Stimulated activated CD8-positive, alpha-beta memory T cell treated with anti-CD3 and anti-CD28 coated beads, Interleukin-7, amount 100 ng/mL, for 1 hour (primary cell): ENCODE data around the gene NTMT2.
"Not testable (repeated sequence)": the region's sequence is repeated elsewhere in the genome, so short reads cannot be mapped to it uniquely, and the experiment has no call there.

ENCODE experiments used
- DNase-seq, 2 donors: peaks; one replicate each; pipeline ENCODE4 v3.0.0-alpha.2; 2020; ENCODE audit warnings: low read depth in 2 of 2

Gene NTMT2

GRCh38 chr1:170156594-170156993 lies 10.8 kb downstream of the NTMT2 start:
- DNase-seq = no peak

GRCh38 chr1:170157820-170158219 lies 12.1 kb downstream of the NTMT2 start:
- DNase-seq = no peak

GRCh38 chr1:170162459-170163246 lies 16.9 kb downstream of the NTMT2 start:
- DNase-seq = no peak

DNA sequence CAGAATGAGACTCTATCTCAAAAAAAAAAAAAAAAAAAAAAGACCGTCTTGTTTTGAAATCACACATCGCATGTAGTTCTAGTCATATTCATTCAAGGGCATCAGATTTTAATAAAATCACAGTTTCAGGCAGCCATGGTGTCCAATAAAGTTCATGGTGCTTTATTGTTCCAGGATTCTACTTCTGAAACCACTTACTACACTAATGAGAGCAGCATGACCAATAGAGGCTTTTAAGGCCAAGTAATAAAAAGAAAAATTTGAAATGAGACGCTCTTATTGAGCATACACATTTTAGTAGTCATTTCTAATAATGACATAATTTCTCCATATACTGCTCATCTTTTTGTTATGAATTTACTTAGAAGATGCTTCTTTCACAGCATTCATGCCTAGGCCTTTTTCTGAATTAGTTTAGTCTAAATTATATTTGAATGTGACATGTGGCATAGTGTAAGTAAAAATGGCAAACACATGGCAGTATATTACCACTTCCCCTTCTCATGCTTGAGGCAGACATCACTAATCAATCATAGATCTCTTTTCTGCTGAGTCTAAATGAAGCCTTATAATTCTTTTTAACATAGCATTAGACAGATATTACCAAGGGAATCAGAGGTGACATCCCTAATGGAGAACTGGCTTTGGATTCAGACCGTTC lies 18.5 kb downstream of the NTMT2 start:
- DNase-seq = no peak

DNA sequence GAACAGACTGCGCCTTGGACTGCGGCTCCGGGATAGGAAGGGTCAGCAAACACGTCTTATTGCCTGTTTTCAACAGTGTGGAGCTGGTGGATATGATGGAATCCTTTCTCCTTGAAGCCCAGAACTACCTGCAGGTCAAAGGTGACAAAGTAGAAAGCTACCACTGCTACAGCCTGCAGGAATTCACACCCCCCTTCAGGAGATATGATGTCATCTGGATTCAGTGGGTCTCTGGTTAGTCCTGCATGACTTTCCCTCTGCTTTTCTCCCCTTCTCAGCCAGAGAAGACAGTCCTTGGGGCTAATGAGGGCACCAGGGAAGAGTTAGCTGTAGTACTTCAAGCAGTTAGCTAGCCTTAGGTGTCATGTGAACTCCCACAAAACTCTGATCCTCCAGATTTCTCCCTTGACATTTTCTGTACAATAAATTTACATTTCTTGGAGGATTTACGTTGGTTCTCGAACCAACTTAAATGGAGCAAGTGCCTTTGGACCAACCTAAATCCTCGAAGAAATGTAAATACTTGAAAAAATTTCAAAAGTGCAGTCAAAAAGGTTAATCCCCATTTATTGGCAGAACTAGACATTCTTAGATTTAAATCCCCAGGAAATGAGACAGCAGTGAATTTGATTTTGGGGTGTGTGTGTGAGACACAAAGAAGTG lies 20.9 kb downstream of the NTMT2 start:
- DNase-seq = no peak

GRCh38 chr1:170168265-170168664 lies 22.5 kb downstream of the NTMT2 start:
- DNase-seq = no peak

GRCh38 chr1:170170513-170170912 lies 24.8 kb downstream of the NTMT2 start:
- DNase-seq = not testable (repeated sequence)

DNA sequence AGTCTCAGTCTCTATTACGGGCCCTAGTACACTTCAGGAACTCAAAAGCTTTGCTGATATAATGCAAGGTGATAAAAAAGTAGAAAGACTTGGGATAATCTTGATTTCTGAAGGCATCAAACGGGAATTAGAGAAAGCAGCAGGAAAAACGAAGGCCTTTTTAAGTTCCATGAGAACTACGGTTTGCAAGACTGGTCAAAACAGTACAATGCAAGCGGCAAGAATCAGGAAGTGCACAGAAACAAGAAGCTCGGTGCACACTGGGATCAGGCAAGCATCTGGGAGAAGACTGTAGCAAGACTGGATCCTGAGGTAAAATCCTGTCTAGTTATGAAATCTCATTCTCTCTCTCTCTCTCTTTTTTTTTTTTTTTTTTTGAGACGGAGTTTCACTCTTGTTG lies 28.6 kb downstream of the NTMT2 start:
- no peak for DNase-seq

- DNase-seq = no peak
Observed at GRCh38 chr1:170175041-170175440, 29.3 kb downstream of the NTMT2 start.

- no peak for DNase-seq
Observed at GRCh38 chr1:170175484-170175883, 29.7 kb downstream of the NTMT2 start.

DNA sequence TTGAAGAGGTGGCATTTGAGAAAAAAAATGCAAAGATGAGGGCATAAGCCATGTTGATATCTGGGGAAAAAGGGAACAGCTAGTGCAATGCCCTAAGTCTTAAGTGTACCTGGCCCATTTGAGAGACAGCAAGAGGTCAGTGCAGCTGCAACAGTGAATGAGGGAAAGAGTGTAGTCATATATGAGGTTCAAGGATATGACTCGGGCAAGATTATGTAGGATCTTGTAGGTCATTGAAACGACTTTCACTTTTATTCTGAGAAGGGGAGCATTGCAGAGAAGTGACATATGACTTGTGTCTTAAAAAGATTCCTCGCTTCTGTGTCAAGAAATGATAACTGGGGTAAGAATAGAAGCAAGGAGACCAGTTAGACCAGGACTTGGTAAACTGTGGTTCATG lies 31.0 kb downstream of the NTMT2 start:
- DNase-seq = no peak

GRCh38 chr1:170182442-170182841 lies 36.7 kb downstream of the NTMT2 start:
- no peak for DNase-seq

DNA sequence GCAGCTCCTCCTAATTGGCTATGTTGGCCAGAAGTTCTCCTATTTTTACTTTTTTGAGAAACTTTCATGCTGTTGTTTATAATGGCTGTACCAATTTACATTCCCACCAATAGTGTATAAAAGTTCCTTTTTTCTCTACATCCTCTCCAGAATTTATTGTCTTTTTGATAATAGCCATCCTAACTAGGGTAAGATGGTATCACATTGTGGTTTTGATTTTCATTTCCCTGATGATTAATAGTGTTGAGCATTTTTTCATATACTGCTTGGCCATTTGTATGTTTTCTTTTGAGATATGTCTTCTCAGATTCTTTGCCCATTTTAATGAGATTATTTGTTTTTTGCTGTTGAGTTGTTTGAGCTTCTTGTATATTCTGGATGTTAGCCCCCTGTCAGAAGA lies 46.8 kb downstream of the NTMT2 start:
- no peak for DNase-seq

GRCh38 chr1:170194451-170194850 lies 48.7 kb downstream of the NTMT2 start:
- DNase-seq = no peak

DNA sequence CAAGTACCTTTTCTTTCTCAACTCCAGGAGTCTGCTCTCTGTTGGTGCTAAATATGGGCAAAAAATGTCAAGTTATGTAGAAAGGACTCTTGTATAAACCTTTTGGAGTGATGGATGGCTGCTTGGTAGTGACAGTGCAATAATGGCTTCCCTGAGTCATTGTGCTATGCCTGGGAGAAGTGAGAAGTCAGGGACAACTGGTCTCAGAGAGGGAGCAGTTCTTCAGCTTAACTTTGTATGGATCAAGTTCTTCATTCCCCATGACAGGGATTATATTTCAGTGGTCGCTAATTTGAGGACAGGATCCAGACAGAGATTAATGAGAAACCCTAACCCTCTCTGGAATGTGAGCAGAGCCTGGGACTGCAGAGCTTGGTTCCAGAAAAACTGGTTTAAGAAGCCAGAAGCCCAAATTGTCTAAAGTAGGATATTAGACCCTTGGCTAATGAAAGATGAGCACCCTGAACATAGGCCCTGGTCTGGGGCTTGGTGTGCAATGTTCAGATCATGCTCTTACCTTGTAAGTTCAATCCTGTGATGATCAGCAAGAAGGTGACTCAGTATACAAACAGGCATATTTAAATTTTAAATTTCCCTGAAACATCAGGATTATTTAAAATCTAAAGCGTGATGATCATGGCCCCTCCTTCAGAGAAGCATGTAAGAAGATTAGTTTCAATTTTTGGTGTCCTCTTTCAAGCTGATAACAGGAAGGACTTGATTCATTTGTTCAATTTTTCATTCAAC lies 50.9 kb downstream of the NTMT2 start:
- no peak for DNase-seq

DNA sequence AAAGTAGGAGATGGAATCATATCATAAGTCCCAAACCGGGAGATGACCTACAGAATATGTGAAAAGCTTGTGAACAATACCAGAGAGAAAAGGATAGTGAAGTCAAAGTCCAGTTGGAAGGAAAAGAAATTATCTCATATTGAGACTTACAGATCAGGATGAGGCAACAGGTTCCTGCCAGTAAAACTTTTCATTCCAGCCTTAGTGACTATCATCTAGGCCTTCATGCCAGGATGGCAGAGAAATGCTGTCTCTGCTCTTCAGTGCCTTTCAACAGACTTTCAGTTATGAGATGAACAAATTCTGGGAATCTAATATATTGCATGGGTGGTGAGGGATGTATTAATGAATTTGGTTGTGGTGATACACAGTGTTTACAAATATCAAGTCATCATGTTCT lies 52.3 kb downstream of the NTMT2 start:
- DNase-seq = no peak

- DNase-seq = no peak
Observed at GRCh38 chr1:170198584-170198983, 52.8 kb downstream of the NTMT2 start.

GRCh38 chr1:170200161-170200560 lies 54.4 kb downstream of the NTMT2 start:
- DNase-seq = no peak

GRCh38 chr1:170200621-170201397 lies 55.0 kb downstream of the NTMT2 start:
- no peak for DNase-seq

DNA sequence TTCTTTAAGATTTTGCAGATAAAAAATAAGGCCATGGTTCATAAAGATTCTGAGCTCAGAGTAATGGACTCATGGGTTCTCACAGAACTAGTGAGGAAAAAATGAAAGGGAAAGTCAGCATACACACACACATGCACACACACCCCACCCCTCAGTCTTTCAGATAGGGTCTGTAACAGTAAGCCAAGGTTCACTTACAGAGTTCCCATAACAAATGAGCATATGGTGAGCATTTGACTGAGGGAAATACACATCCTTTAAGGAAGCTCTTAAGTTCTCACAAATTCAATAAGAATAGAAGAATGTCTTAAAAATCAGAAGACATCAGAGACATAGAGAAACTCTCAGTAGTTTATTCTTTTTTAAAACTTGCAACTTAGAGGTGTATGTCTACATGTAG lies 57.9 kb downstream of the NTMT2 start:
- DNase-seq = no peak

- DNase-seq = no peak
Observed at GRCh38 chr1:170204121-170204520, 58.4 kb downstream of the NTMT2 start.
